Measurements from ENCODE around the gene ABHD17A.

Gene ABHD17A

GRCh38 chr19:1865172-1866010 is 19.9 kb downstream of the ABHD17A start:
- peak overlapping the region; percentile 93 for H3K27ac ChIP-seq
- TF ChIP-seq ZFX (IDR thresholded peaks at IDR 0.05; ENCODE audit: borderline replicate concordance) (no peak), CTCF (IDR thresholded peaks at IDR 0.05) (no peak)

GRCh38 chr19:1864480-1865171 is 20.7 kb downstream of the ABHD17A start:
- TF ChIP-seq CTCF (IDR thresholded peaks at IDR 0.05): peak; percentile 82
- TF ChIP-seq ZFX (IDR thresholded peaks at IDR 0.05; ENCODE audit: borderline replicate concordance): no peak
- H3K27ac ChIP-seq: peak overlapping the region; percentile 93

GRCh38 chr19:1863638-1864479 is 21.4 kb downstream of the ABHD17A start:
- TF ChIP-seq ZFX (IDR thresholded peaks at IDR 0.05; ENCODE audit: borderline replicate concordance): no peak
- no peak for TF ChIP-seq CTCF (IDR thresholded peaks at IDR 0.05)

GRCh38 chr19:1863328-1863637 is 22.0 kb downstream of the ABHD17A start, which contains the start of gene KLF16:
Gene KLF16 (minus strand): TSS chr19:1863579. CDS start chr19:1863497, 82 bp downstream.
- TF ChIP-seq CTCF (IDR thresholded peaks at IDR 0.05) (no peak), ZFX (IDR thresholded peaks at IDR 0.05; ENCODE audit: borderline replicate concordance) (no peak)
- peak within 1 kb of the TSS; percentile 93 for H3K27ac ChIP-seq

More at GRCh38 chr19:1863638-1864479, 21.4 kb downstream of the ABHD17A start:
- peak overlapping the region; percentile 93 for H3K27ac ChIP-seq

- peak overlapping the region; percentile 93 for H3K27ac ChIP-seq
Measured at GRCh38 chr19:1862424-1863327, 22.6 kb downstream of the ABHD17A start.

More at GRCh38 chr19:1862424-1863327, 22.6 kb downstream of the ABHD17A start:
- TF ChIP-seq ZFX (IDR thresholded peaks at IDR 0.05; ENCODE audit: borderline replicate concordance) (no peak), CTCF (IDR thresholded peaks at IDR 0.05) (no peak)

Data from 22Rv1 (cell line).